ENCODE data around the gene GALC. TPM values are rescaled to one million over a fixed set of nuclear protein-coding genes. Genes with fewer than 3 reads are reported as not detected.

The GALC gene
- total and polyA plus RNA-seq, 2 donors = 15.8 to 35.1 TPM

GRCh38 chr14:88002421-88003075 is 9.6 kb upstream of the GALC start:
- Histone ChIP-seq H3K4me3 (ENCODE audit: low read depth, low read length) (no peak overlapping the region), H3K4me1 (ENCODE audit: insufficient read depth) (no peaks in the 10 kb centered on the region), H3K27ac (ENCODE audit: low read depth) (no peak overlapping the region), H3K36me3 (ENCODE audit: insufficient read depth) (no peaks in the 10 kb centered on the region)
- 83% methylated on average over 4 of the region's 4 CpGs for WGBS
- no peak for DNase-seq (ENCODE audit: extremely low spot score)

DNA sequence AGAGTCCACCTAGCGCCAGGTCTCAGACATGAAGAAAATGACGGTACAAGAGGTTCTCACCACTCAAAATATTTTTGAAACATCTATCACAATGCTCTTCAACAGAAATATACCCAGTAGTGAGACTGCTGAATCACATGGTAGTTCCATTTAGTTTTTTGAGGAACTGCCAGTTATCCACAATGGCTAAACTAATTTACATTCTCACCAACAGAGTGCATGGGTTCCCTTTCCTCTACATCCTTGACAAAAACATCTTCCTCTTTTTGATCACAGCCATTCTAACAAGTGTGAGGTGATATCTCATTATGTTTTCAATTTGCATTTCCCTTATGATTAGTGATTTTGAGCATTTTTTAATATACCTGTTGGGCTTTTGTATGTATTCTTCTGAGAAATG is 6.3 kb upstream of the GALC start:
- H3K4me3 ChIP-seq (ENCODE audit: low read depth, low read length) = no peak overlapping the region

DNA sequence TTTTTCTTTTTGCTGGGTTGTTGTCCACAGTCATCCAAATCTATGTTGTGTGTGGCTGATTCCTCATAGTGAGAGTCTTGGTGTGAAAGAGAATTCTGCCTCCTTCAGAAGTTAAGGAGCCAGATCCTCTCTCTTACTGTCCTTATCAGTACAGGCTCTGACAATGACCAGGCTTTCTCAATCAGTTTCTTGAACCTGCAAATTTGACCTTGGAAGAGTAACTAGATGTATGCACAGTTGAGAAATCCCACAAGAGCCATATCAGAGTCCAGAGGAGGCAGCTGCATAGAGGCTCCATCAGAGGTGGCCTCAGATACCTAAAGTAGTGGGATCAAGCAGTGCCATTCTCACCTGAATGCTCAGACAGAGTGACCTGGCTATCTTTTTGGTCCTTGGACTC is 5.5 kb upstream of the GALC start:
- H3K36me3 ChIP-seq (ENCODE audit: insufficient read depth) = no peaks in the 10 kb centered on the region
- H3K4me1 ChIP-seq (ENCODE audit: insufficient read depth) = no peaks in the 10 kb centered on the region
- DNase-seq (ENCODE audit: extremely low spot score) = no peak
- H3K27ac ChIP-seq (ENCODE audit: low read depth) = no peak overlapping the region
- no peak overlapping the region for H3K4me3 ChIP-seq (ENCODE audit: low read depth, low read length)

More for the DNA sequence above, 6.3 kb upstream of the GALC start:
- WGBS = 91% methylated on average over 2 of the region's 2 CpGs
- no peak for DNase-seq (ENCODE audit: extremely low spot score)
- no peaks in the 10 kb centered on the region for H3K4me1 ChIP-seq (ENCODE audit: insufficient read depth)
- no peak overlapping the region for H3K27ac ChIP-seq (ENCODE audit: low read depth)
- no peaks in the 10 kb centered on the region for H3K36me3 ChIP-seq (ENCODE audit: insufficient read depth)

GRCh38 chr14:87996291-87996592 is 3.3 kb upstream of the GALC start:
- no peak overlapping the region for H3K27ac ChIP-seq (ENCODE audit: low read depth)
- H3K36me3 ChIP-seq (ENCODE audit: insufficient read depth) = no peaks in the 10 kb centered on the region
- no peak for DNase-seq (ENCODE audit: extremely low spot score)
- WGBS = 18% methylated on average over 1 of the region's 1 CpG
- H3K4me1 ChIP-seq (ENCODE audit: insufficient read depth) = no peaks in the 10 kb centered on the region
- H3K4me3 ChIP-seq (ENCODE audit: low read depth, low read length) = no peak overlapping the region

DNA sequence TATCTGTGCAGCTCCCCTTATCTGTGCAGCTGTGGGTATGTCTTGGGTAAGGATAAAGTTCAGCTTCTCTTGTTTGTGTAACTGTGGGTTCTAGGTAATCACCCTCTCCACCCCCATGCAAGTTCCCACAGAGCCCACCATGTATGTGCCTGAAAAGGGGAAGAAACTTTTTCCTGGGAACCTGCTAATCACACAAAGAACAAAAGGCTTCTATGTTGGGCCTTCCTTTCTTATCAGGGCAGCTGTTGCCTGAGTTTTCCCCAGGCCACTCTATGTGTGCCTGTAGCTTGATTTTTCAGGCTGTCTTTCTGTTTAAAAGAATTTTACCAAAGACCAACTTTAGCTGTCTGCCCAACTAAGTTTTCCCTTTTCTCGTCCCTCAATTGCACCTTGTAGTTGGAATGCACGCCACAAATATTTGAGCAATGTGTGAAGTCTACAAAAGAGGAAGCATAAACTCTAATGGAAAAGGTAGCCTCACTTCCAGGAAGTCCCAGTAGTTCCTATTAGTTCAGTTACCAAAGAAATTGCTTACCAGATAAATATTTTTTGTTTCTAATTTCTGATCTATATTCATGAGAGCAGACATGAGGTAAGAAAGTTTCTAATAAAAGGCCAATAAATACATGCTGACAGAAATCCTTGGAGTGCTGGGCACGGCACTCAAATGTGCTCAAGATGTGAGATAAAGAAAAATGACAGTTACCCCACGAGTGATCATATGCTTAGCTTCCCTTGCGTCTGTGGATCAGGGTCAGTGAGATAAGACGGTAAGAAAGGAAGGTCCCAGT is 2.7 kb upstream of the GALC start:
- H3K36me3 ChIP-seq (ENCODE audit: insufficient read depth) = no peaks in the 10 kb centered on the region
- no peak for DNase-seq (ENCODE audit: extremely low spot score)
- H3K4me3 ChIP-seq (ENCODE audit: low read depth, low read length) = no peak overlapping the region
- 50% methylated on average over 6 of the region's 6 CpGs for WGBS
- H3K27ac ChIP-seq (ENCODE audit: low read depth) = no peak overlapping the region
- no peaks in the 10 kb centered on the region for H3K4me1 ChIP-seq (ENCODE audit: insufficient read depth)

- Histone ChIP-seq H3K27ac (ENCODE audit: low read depth) (no peak overlapping the region), H3K36me3 (ENCODE audit: insufficient read depth) (no peaks in the 10 kb centered on the region), H3K4me3 (ENCODE audit: low read depth, low read length) (no peak overlapping the region), H3K4me1 (ENCODE audit: insufficient read depth) (no peaks in the 10 kb centered on the region)
- no peak for DNase-seq (ENCODE audit: extremely low spot score)
- WGBS = 81% methylated on average over 6 of the region's 6 CpGs
These were observed 2.0 kb upstream of the GALC start for GRCh38 chr14:87994974-87995373.

GRCh38 chr14:87992346-87992717 is 650 bp downstream of the GALC start:
- Histone ChIP-seq H3K4me1 (ENCODE audit: insufficient read depth) (no peaks in the 10 kb centered on the region), H3K4me3 (ENCODE audit: low read depth, low read length) (peak overlapping the region; percentile 77), H3K27ac (ENCODE audit: low read depth) (peak overlapping the region; percentile 90), H3K36me3 (ENCODE audit: insufficient read depth) (no peaks in the 10 kb centered on the region)
- DNase-seq (ENCODE audit: extremely low spot score) = no peak
- WGBS = 5% methylated on average over 20 of the region's 20 CpGs

DNA sequence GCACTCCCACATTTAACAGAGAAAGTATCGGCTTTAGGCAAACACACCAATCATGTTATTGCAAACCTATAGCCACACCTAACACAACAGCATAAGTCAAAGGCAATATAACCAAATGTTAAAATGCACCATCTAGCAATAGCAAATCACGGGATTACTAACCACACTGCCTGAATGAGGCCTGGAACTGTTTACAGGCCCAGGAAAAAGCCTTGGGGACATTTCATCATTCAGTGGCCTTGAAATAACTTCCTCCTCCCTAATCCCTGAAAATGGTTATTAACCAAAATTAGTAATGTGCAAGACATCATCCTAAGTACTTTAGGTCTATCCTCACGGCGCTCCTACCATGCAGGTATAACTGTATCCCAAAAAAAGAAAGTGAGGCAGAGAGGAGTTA is 2.3 kb downstream of the GALC start:
- no peak overlapping the region for H3K27ac ChIP-seq (ENCODE audit: low read depth)
- H3K36me3 ChIP-seq (ENCODE audit: insufficient read depth) = no peaks in the 10 kb centered on the region
- no peaks in the 10 kb centered on the region for H3K4me1 ChIP-seq (ENCODE audit: insufficient read depth)
- WGBS = 95% methylated on average over 4 of the region's 4 CpGs
- DNase-seq (ENCODE audit: extremely low spot score) = no peak
- no peak overlapping the region for H3K4me3 ChIP-seq (ENCODE audit: low read depth, low read length)

DNA sequence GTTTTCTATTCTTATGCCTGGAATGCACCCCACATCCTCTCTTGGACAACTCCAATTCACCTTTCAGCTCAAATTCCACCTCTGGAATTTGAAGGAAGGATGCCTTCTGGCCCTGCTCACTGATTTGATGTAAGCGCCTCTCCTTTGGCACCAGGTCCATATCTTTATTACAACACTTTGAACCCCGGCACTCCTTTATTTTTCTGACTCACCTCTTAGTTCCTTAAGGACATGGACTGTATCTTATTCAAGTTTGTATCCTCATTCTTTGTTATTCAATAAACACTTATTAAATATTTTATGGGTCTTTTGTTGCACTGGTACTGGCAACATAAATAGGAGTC is 3.1 kb downstream of the GALC start:
- Histone ChIP-seq H3K4me3 (ENCODE audit: low read depth, low read length) (no peak overlapping the region), H3K27ac (ENCODE audit: low read depth) (no peak overlapping the region), H3K4me1 (ENCODE audit: insufficient read depth) (no peaks in the 10 kb centered on the region), H3K36me3 (ENCODE audit: insufficient read depth) (no peaks in the 10 kb centered on the region)
- no peak for DNase-seq (ENCODE audit: extremely low spot score)
- WGBS = 91% methylated on average over 2 of the region's 2 CpGs

GRCh38 chr14:87989221-87989955 is 3.6 kb downstream of the GALC start:
- 92% methylated on average over 5 of the region's 5 CpGs for WGBS
- no peak for DNase-seq (ENCODE audit: extremely low spot score)
- Histone ChIP-seq H3K27ac (ENCODE audit: low read depth) (no peak overlapping the region), H3K4me1 (ENCODE audit: insufficient read depth) (no peaks in the 10 kb centered on the region), H3K4me3 (ENCODE audit: low read depth, low read length) (no peak overlapping the region), H3K36me3 (ENCODE audit: insufficient read depth) (no peaks in the 10 kb centered on the region)

- no peak for DNase-seq (ENCODE audit: extremely low spot score)
- WGBS = 97% methylated on average over 1 of the region's 1 CpG
- Histone ChIP-seq H3K4me3 (ENCODE audit: low read depth, low read length) (no peak overlapping the region), H3K27ac (ENCODE audit: low read depth) (no peak overlapping the region), H3K36me3 (ENCODE audit: insufficient read depth) (no peaks in the 10 kb centered on the region), H3K4me1 (ENCODE audit: insufficient read depth) (no peaks in the 10 kb centered on the region)
These were observed 13.3 kb downstream of the GALC start for GRCh38 chr14:87979689-87980088.

DNA sequence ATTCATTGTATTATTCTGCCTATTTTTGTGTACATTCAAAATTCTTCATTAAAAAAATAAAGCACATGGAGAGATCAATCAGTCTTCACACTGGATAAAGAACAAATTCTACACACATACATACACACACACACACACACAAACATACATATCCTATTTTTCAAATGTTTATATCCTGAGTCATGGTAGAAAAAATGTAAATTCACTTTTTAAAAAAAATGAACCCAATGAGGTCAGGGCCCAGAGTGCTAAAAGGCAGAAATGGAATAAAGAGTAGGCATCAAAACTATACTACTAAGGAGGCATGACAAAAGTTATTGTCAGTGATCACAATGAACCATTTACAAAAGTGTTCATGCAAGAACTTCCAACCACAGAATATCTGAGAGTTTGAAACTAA is 17.3 kb downstream of the GALC start:
- no peaks in the 10 kb centered on the region for H3K36me3 ChIP-seq (ENCODE audit: insufficient read depth)
- no peak overlapping the region for H3K4me3 ChIP-seq (ENCODE audit: low read depth, low read length)
- no peak for DNase-seq (ENCODE audit: extremely low spot score)
- H3K4me1 ChIP-seq (ENCODE audit: insufficient read depth) = no peaks in the 10 kb centered on the region
- H3K27ac ChIP-seq (ENCODE audit: low read depth) = no peak overlapping the region

GRCh38 chr14:87971010-87971409 is 22.0 kb downstream of the GALC start:
- Histone ChIP-seq H3K36me3 (ENCODE audit: insufficient read depth) (peaks cover 2% of the 10 kb centered on the region), H3K27ac (ENCODE audit: low read depth) (no peak overlapping the region), H3K4me1 (ENCODE audit: insufficient read depth) (no peaks in the 10 kb centered on the region), H3K4me3 (ENCODE audit: low read depth, low read length) (no peak overlapping the region)
- no peak for DNase-seq (ENCODE audit: extremely low spot score)
- 92% methylated on average over 2 of the region's 2 CpGs for WGBS

DNA sequence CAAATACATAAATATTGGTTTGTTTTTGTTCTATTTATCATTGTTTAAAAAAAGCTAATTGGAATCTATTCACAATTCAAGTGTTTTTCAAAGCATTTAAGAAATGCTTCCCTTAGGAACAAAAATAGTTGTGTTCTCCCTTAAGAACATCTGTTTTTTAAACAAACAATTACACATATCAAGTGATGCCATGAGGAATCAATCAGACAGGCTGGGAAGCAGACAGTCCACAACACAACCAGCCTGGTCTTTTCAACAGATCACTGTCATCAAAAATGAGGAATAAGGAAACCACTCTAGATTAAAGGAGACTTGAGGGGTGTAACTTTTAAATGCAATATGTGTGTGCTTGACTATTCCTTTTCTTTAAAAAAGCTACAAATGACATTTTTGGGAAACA is 25.5 kb downstream of the GALC start:
- H3K4me3 ChIP-seq (ENCODE audit: low read depth, low read length) = no peak overlapping the region
- DNase-seq (ENCODE audit: extremely low spot score) = no peak
- peaks cover 2% of the 10 kb centered on the region for H3K36me3 ChIP-seq (ENCODE audit: insufficient read depth)

More for the DNA sequence above, 25.5 kb downstream of the GALC start:
- no peaks in the 10 kb centered on the region for H3K4me1 ChIP-seq (ENCODE audit: insufficient read depth)
- no peak overlapping the region for H3K27ac ChIP-seq (ENCODE audit: low read depth)
